ENCODE data around the gene PCBD1.
"Not testable (repeated sequence)": the region's sequence is repeated elsewhere in the genome, so short reads cannot be mapped to it uniquely, and the experiment has no call there.

PCBD1 gene

DNA sequence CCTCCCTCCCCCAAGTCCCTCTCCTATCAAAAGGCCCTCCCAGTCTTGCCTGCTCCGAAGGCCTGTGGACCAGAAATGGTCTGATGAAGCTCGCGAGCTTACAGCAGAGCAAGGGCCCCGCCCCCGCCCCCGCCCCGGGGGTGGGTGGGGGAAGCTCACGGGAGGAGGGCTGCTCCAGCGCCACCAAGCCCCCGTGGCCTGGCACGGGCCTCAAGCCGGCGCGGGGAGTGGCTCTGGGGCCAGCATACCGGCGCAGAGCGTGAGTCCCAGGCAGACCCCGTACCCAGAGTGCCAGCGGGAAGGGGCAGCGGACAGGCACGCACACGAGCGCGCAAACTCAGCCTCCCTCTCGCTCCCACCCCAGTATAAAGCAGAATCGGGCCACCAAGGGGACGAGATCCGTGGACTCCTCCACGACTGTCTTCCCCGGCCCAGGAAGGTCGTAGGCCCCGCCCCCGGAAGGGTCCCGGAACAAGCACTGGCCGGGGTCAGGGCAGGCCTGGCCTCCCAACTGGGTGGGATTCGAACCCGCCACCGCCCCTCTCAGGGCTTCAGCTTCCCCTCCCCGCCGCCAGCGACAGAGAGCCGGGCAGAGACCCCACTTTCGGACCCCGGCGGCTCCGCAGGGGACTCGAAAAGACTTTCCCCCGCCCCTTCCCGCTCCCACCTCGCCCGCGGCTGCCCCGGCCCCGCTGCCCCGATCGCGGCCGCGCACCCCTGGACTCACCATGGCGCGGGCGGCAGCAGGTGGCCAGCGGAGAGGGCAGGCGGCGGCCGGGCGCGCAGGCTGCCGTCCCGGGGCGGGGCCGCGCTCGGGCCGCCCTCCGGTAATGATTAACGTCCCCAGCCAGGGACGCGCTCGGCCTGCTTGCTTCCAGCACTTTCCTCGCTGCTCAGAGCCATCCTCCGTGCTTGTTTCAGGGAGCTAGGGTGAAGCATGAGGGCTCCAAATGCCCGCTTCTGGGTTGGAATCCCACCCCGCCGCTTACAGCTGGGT is at the start of gene PCBD1:
PCBD1 (minus strand) TSS at position 762 of the 997 bp plus-strand sequence; CDS start at position 730, 32 bp downstream.
- DNase-seq = peak; percentile 65 to 69

- DNase-seq = peak in 1 of 2 donors; percentile 15
Observed at GRCh38 chr10:70937661-70938060, 49.3 kb upstream of the PCBD1 start.

DNA sequence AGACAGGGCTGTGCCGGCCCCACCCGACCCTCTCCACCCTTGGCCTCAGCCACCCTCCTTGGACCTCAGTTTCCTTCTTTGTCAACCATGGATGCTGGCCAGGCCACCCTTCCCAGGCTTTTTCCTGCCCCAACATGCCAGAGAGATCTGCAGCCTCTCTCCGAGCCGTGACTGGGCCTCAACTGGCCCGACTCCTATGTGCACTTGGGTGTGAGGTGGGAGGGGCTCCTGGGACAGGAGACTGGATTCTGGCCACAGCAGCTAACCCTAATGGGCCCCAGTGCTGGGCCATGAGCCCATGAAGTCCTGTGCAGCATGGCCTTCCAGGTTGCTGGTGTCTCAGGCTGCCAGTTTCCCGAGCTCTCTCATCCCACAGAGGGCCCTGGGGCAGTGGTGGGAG is 47.7 kb upstream of the PCBD1 start:
- DNase-seq = no peak

DNA sequence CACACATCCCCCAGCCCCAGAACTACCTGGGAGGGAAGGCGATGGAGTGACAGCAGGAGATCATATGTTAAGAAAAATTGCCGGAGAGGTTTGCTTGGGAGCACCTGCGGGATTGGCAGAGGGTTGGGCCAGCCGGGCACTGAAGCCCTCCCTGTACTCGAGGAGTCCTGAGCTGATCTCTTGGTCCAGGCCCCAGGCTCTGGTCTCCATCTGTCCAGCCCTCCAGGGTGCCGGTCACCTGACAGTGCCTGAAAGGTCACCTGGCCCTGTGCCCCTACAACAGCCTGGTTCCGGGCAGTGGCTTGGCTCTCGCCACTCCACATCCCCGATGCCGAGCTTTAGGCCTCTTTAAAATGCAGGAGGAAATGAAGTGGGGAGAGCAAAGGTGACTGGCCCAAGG is 47.3 kb upstream of the PCBD1 start:
- no peak for DNase-seq

- DNase-seq = no peak
Observed at GRCh38 chr10:70935125-70935625, 46.8 kb upstream of the PCBD1 start.

DNA sequence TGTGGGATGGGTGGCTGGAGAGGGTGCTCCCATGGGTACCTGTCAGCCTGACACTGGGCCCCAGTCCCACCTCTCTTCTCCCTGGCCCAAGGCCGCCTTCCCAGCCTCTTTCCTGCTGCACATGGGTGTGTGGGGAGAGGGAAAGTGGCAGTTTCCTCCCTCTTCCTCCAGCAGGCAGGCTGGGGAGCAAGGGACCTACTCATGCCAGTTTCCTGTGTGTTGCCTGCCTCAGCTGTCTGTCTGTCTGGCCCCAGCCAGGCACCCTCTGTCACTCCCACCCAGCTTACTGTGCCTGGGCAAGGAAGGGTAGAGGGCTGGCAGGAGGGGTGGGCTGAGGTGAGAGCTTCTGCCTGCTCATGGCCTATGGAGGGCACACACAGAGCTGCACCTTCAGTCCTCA is 46.3 kb upstream of the PCBD1 start:
- no peak for DNase-seq

- no peak for DNase-seq
Observed at GRCh38 chr10:70932392-70933196, 44.2 kb upstream of the PCBD1 start.

DNA sequence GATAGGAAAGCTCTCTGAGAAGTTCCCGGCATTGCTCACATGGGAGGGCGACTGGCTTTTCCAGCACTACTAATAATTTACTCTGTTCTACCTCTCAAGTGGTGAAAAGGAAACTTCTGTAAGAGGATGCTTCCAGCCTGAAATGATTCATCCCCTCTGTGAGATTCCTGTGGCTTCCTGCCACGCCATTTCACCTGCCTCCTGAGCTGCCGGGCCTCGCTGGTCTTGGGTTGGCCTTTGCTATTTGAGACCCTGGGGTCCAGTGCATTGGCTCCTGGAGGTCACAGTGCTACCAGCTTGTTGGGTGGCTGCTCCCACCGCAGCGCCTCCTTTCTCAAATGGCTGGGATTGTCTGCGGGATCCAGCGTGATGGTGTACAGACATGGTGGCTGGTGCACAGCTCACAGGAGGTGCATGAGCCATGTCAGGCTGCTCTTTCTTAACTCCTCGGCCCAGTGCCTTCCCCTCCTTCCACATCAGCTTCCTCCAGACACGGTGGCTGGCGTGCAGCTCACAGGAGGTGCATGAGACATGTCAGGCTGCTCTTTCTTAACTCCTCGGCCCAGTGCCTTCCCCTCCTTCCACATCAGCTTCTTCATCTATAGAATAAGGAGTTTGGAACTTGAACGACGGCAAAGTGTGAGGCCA is 42.9 kb upstream of the PCBD1 start:
- peak in 1 of 2 donors; percentile 5 for DNase-seq

DNA sequence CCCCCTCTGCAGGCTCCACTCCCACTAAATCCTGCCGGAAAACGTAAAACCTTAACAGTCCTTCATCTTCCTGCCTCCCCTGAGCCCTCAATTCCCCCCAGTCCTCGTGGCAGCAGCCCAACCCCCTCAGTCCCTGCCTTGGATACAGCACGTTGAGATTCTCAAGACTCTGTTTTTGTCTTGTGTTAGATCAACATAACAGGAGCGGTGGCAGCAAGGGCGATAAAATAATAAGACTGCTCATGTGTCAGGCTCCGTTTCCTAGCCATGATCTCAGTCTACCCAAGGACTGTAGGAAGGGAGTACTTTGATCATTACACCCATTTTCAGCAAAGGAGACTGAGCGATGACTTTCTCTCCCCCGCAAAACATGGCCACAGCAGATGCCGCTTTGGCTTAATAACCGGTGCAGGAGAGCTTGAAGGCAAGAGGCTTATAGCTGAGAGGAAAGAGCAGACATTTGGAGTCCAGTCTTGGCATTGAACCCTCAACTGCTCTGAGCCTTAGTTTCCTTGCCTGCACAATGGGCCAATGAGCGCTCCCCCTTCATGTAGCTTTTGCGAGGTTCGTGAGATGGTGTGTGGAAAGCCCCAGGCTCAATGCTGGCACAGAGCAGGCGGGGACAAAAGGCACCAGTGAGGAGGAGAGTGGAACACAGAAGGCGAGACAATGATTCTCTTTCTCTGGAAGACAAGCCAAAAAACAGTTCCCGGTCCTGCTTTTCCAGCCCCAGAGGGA is 42.1 kb upstream of the PCBD1 start:
- DNase-seq = no peak

- DNase-seq = peak in 1 of 2 donors; percentile 1
Observed at GRCh38 chr10:70928140-70928539, 39.8 kb upstream of the PCBD1 start.

GRCh38 chr10:70927189-70927943 is 39.0 kb upstream of the PCBD1 start:
- peak in 1 of 2 donors; percentile 4 for DNase-seq

- DNase-seq = no peak
Observed at GRCh38 chr10:70926226-70927000, 38.0 kb upstream of the PCBD1 start.

DNA sequence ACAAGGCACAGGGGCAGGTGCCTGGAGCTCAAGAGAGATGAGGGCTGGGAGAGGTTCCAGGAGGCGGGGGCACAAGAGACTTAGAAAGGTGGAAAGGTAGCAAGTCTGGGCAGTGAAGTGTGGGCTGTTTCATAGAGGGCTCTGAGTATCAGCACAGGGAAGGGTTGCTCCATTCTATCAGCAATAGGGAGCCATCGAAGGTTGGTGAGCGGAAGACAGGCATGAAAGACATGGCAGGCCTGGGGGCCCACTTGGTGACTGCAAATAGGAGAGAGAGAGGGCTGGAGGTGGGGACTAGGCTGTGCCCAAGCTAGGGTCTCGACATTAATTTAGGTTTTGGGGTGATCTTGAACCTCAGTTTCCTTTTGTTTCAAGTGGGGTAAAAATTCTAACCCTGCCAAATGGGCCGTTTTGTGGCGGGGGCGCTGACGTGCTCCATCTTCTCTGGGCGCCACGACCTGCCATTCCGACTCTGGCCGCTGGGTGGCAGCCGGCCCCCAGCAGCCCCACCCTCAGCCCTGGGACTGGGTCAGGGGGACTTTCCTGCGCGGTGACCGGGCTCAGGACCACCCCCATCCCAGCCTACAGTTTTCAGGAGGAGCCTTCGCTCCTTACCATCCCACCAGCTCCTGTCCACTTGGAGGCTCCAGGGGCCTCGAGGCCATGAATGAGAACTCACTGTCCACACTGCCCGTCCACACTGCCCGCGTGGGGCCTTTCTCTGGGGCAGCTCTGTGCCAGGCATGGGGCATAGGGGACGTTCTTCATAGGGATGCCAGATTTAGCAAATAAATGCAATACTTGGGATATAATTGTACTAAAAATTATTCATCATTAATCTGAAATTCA is 37.2 kb upstream of the PCBD1 start:
- DNase-seq = peak; percentile 6 to 79

GRCh38 chr10:70923696-70924095 is 35.3 kb upstream of the PCBD1 start:
- DNase-seq = no peak

DNA sequence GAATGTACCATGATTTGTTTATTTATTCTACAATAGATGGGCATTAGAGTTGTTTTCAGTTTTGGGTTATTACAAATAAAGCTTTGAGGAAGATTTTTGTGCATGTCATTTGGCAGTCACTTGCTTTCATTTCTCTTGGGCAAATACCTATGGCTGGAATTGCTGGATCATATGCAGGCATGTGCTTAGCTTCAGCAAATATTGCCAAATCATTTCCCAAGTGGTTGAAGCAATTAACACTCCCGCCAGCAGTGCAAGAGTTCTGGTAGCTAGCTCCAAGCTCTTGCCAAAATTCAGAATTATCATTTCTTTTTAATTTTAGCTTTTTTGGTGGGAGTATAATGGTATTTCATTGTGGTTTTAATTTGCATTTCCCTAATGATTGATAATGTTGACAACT is 32.9 kb upstream of the PCBD1 start:
- DNase-seq = peak; percentile 3 to 16

GRCh38 chr10:70920519-70920918 is 32.2 kb upstream of the PCBD1 start:
- DNase-seq = no peak

- DNase-seq = not testable (repeated sequence)
Observed at GRCh38 chr10:70919906-70920305, 31.5 kb upstream of the PCBD1 start.

DNA sequence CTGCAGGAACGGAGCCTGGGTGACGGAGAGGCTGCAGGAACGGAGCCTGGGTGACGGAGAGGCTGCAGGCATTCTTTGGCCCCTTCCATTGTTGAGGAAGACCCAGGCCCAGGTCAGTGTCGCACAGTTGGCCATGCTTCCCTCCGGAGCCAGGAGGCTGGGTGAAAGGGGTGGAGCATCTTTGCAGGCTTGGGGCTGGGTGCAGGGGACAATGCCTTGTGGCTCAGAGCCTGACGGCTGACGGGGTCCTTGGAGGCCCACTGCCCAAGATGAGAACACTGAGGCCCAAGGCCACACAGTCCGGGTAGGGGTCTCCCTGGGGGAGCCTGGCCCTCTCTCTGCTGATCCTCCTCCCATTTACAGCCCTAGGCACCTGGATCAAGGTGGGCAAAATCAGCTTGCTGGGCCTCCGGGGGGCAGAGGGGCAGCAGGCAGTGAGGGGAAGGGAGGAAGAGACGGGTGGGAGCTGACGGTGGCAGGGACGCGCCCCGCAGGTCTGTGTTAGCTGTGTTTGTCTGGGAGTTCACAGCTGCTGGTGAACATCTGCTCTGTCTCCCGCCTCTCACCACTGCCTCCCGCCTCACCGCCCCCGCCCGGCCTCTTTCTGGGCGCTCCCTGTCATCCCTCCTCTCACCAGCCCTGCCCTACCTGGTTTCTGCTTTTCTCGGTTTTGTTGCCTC is 30.6 kb upstream of the PCBD1 start:
- no peak for DNase-seq

- no peak for DNase-seq
Observed at GRCh38 chr10:70917635-70918034, 29.3 kb upstream of the PCBD1 start.
